WTC11 (cell line): ENCODE data around the gene CCDC170. TPM values are rescaled to one million over a fixed set of nuclear protein-coding genes. Genes with fewer than 3 reads are reported as not detected.

ENCODE experiments used
- ATAC-seq: fragments of 200-7000 bp; cut with Tn5 transposase; 2 replicates; pipeline ENCODE4 v1.10.0; 2021; ENCODE audit warnings: mild to moderate bottlenecking, moderate library complexity
- CTCF ChIA-PET: fragments of 300-600 bp; sonication (Branson Sonifier 250); formaldehyde crosslinking; loops from one replicate; lab custom pipeline; 2021; ENCODE audit warnings: antibody characterized with exemption; lab: Charles Lee
- POLR2A ChIA-PET: fragments of 350-600 bp; sonication (Branson Sonifier 250); formaldehyde crosslinking; loops from one replicate; lab custom pipeline; 2021; ENCODE audit warnings: antibody characterized with exemption; lab: Charles Lee
- DNase-seq: peaks from one replicate; pipeline ENCODE4 v3.0.0; 2021; ENCODE audit warnings: low spot score
- H3K27ac Mint-ChIP-seq: 2 replicates; pipeline ENCODE4 v1.8.0; 2021; ENCODE audit warnings: mixed read lengths
- H3K27me3 Mint-ChIP-seq: 2 replicates; pipeline ENCODE4 v1.8.0; 2021; ENCODE audit warnings: low read depth, mild to moderate bottlenecking, moderate library complexity, mixed read lengths
- H3K36me3 Mint-ChIP-seq: 2 replicates; pipeline ENCODE4 v1.8.0; 2021; ENCODE audit warnings: mixed read lengths
- H3K4me1 Mint-ChIP-seq: 2 replicates; pipeline ENCODE4 v1.8.0; 2022; ENCODE audit warnings: mixed read lengths
- H3K4me3 Mint-ChIP-seq: 2 replicates; pipeline ENCODE4 v1.8.0; 2021; ENCODE audit warnings: mild to moderate bottlenecking, moderate library complexity, mixed read lengths
- H3K9me3 Mint-ChIP-seq: 2 replicates; pipeline ENCODE4 v1.8.0; 2021; ENCODE audit warnings: mixed read lengths
- ETV6 ChIP-seq: sonication (generic); formaldehyde crosslinking; IDR thresholded peaks from 2 replicates; pipeline ENCODE4 v1.8.1; 2022; ENCODE audit warnings: mild to moderate bottlenecking, missing genetic modification reagents
- FOXP4 ChIP-seq: sonication (generic); formaldehyde crosslinking; IDR thresholded peaks from 2 replicates; pipeline ENCODE4 v1.8.0; 2022; ENCODE audit warnings: mild to moderate bottlenecking, missing genetic modification reagents
- GABPB1 ChIP-seq: sonication (generic); formaldehyde crosslinking; IDR thresholded peaks from 2 replicates; pipeline ENCODE4 v1.8.1; 2023; ENCODE audit warnings: mild to moderate bottlenecking, missing genetic modification reagents
- HMGXB4 ChIP-seq: sonication (generic); formaldehyde crosslinking; IDR thresholded peaks from 2 replicates; pipeline ENCODE4 v1.8.1; 2023; ENCODE audit warnings: mild to moderate bottlenecking, moderate library complexity, missing genetic modification reagents
- NFATC4 ChIP-seq: fragments of 250-450 bp; sonication (Bioruptor Pico); IDR thresholded peaks from 2 replicates; pipeline ENCODE4 v1.9.0; 2021; ENCODE audit warnings: mild to moderate bottlenecking
- PREB ChIP-seq: sonication (generic); formaldehyde crosslinking; IDR thresholded peaks from 2 replicates; pipeline ENCODE4 v1.8.1; 2022; ENCODE audit warnings: mild to moderate bottlenecking, missing genetic modification reagents, moderate library complexity, borderline replicate concordance
- PRRX2 ChIP-seq: fragments of 250-450 bp; sonication (Bioruptor Pico); IDR thresholded peaks from 2 replicates; pipeline ENCODE4 v1.8.0; 2021; ENCODE audit warnings: mild to moderate bottlenecking
- RELA ChIP-seq: sonication (generic); formaldehyde crosslinking; IDR thresholded peaks from 2 replicates; pipeline ENCODE4 v1.8.1; 2022; ENCODE audit warnings: missing genetic modification reagents, mild to moderate bottlenecking, borderline replicate concordance
- SMAD3 ChIP-seq: sonication (generic); formaldehyde crosslinking; IDR thresholded peaks from 2 replicates; pipeline ENCODE4 v1.8.0; 2022; ENCODE audit warnings: missing genetic modification reagents, mild to moderate bottlenecking, borderline replicate concordance
- TCF7 ChIP-seq: sonication (generic); formaldehyde crosslinking; IDR thresholded peaks from 2 replicates; pipeline ENCODE4 v1.8.0; 2022; ENCODE audit warnings: mild to moderate bottlenecking, low read depth, missing genetic modification reagents, moderate library complexity
- TEAD1 ChIP-seq: sonication (generic); formaldehyde crosslinking; IDR thresholded peaks from 2 replicates; pipeline ENCODE4 v1.8.0; 2022; ENCODE audit warnings: mild to moderate bottlenecking, missing genetic modification reagents
- TP53 ChIP-seq: sonication (generic); formaldehyde crosslinking; IDR thresholded peaks from 2 replicates; pipeline ENCODE4 v1.8.1; 2023; ENCODE audit warnings: mild to moderate bottlenecking, missing genetic modification reagents
- ZBTB21 ChIP-seq: sonication (generic); formaldehyde crosslinking; IDR thresholded peaks from 2 replicates; pipeline ENCODE4 v1.8.1; 2023; ENCODE audit warnings: mild to moderate bottlenecking, missing genetic modification reagents, borderline replicate concordance
- ZMAT4 ChIP-seq: fragments of 250-450 bp; sonication (Bioruptor Pico); IDR thresholded peaks from 2 replicates; pipeline ENCODE4 v1.9.0; 2021; ENCODE audit warnings: mild to moderate bottlenecking
- ZNF263 ChIP-seq: sonication (generic); formaldehyde crosslinking; IDR thresholded peaks from 2 replicates; pipeline ENCODE4 v1.8.1; 2022; ENCODE audit warnings: low read depth, mild to moderate bottlenecking, moderate library complexity, missing genetic modification reagents
- ZNF317 ChIP-seq: sonication (generic); formaldehyde crosslinking; IDR thresholded peaks from 2 replicates; pipeline ENCODE4 v1.8.1; 2023; ENCODE audit warnings: low read depth, mild to moderate bottlenecking, moderate library complexity, missing genetic modification reagents, borderline replicate concordance
- ZNF423 ChIP-seq: fragments of 250-450 bp; sonication (Bioruptor Pico); IDR thresholded peaks from 2 replicates; pipeline ENCODE4 v2.1.2; 2022; ENCODE audit warnings: mild to moderate bottlenecking, moderate library complexity
- ZNF671 ChIP-seq: fragments of 250-450 bp; sonication (Bioruptor Pico); IDR thresholded peaks from 2 replicates; pipeline ENCODE4 v1.8.0; 2021; ENCODE audit warnings: mild to moderate bottlenecking
- total RNA-seq: library from RNA; stranded (reverse); gene quantifications from 3 replicates; pipeline ENCODE4 v1.2.3, GENCODE V29; 2021
- TF ChIP-seq, protein P1 (sequence below): fragments of 250-450 bp; sonication (Bioruptor Pico); IDR thresholded peaks from 2 replicates; pipeline ENCODE4 v1.8.0; 2021; ENCODE audit warnings: mild to moderate bottlenecking
- TF ChIP-seq, protein P2 (sequence below): fragments of 250-450 bp; sonication (Bioruptor Pico); conservative IDR thresholded peaks from 2 replicates; pipeline ENCODE4 v1.9.0; 2021; ENCODE audit warnings: mild to moderate bottlenecking
- TF ChIP-seq, protein P3 (sequence below): sonication (generic); formaldehyde crosslinking; IDR thresholded peaks from 2 replicates; pipeline ENCODE4 v1.8.1; 2022; ENCODE audit warnings: mild to moderate bottlenecking, moderate library complexity, missing genetic modification reagents

Gene CCDC170
- total RNA-seq, 1 experiment from 2014 or later = 0.26 TPM

DNA sequence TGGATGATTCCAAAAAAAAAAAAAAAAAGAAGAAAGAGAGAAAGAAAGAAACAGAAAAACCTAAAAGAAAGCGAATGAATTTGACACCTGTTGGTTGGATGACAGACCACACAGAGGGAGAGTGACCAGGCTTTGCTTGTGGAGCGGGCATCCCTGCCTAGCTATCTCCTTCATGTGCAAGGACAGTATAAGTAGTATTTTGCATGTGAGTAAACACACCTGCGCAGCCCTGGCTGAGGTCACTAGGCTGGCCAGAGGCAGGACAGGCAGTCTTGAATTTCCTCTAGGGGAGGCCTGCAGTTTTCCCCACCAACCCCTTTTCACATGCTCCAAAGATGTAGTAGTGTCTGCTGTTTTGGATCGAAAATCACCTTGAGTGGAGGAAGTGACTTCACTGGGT is 126.4 kb downstream of the CCDC170 start:
- H3K27ac Mint-ChIP-seq = peak overlapping the region; percentile 63; the same call in 1 of the 2 replicates
- peak; percentile 58 for ATAC-seq
- peaks cover 36% of the 10 kb centered on the region for H3K4me1 Mint-ChIP-seq
- H3K9me3 Mint-ChIP-seq = peaks cover 4% of the 10 kb centered on the region; the same call in 1 of the 2 replicates
- H3K36me3 Mint-ChIP-seq = peaks cover 4% of the 10 kb centered on the region; the same call in 1 of the 2 replicates
- ChIA-PET POLR2A (no interaction called here), CTCF (interaction anchor here (0.6 to 1.3 kb wide), 2 partner anchors 28 to 325 kb away, joined by 3 to 4 read pairs; no protein-coding TSS in a partner anchor)
- DNase-seq = peak; percentile 33
- H3K27me3 Mint-ChIP-seq = no peaks in the 10 kb centered on the region
- TF ChIP-seq RELA = no peak
- TF ChIP-seq PREB (CRISPR knock-in tag) = no peak
- TF ChIP-seq ZNF671 = no peak
- TF ChIP-seq TEAD1 (CRISPR knock-in tag) = no peak
- TF ChIP-seq TCF7 (CRISPR knock-in tag) = no peak
- no peak overlapping the region for H3K4me3 Mint-ChIP-seq

DNA sequence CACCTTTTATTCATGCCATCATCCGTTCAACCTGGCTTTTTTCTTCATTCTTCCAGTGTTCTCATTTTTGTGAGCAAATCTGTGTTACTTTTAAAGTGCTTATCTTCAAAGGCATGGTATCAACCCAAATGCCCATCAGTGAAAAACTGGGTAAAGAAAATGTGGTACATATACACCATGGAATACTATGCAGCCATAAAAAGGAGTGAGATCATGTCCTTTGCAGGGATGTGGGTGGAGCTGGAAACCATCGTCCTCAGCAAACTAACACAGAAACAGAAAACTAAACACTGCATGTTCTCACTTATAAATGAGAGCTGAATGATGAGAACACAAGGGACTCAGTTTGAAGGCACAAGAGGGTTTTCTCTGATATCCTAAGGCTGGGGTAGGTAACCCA is 130.3 kb downstream of the CCDC170 start:
- no peaks in the 10 kb centered on the region for H3K27me3 Mint-ChIP-seq
- H3K4me3 Mint-ChIP-seq = no peak overlapping the region
- no peaks in the 10 kb centered on the region for H3K9me3 Mint-ChIP-seq
- no peak for ATAC-seq
- H3K4me1 Mint-ChIP-seq = peaks cover 28% of the 10 kb centered on the region
- ChIA-PET POLR2A (no interaction called here), CTCF (no interaction called here)
- TF ChIP-seq ZMAT4 (CRISPR knock-in tag) (no peak), ZBTB21 (CRISPR knock-in tag) (no peak), TCF7 (CRISPR knock-in tag) (no peak), PRRX2 (no peak), SMAD3 (CRISPR knock-in tag) (no peak), PREB (CRISPR knock-in tag) (no peak), ETV6 (CRISPR knock-in tag) (no peak), NFATC4 (CRISPR knock-in tag) (no peak)
- no peaks in the 10 kb centered on the region for H3K36me3 Mint-ChIP-seq
- DNase-seq = no peak
- no peak overlapping the region for H3K27ac Mint-ChIP-seq

DNA sequence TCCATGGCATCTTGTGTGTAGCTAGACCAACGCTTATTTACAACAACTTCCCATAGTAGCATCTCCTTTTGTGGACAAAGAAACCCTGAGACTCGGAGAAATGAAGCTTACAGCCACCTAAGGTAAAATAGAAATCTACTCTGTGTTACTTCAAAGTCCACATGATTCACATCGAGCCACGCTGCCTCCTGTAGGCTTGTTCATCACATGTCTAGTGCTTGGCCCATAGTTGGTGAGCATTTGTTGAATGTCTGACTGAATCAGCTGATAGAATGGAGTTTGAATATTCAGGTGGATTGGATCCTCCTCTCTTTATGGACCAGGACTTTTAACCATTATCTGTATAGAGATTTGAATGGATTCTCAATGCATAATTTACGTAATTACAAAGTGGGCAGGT is 130.7 kb downstream of the CCDC170 start:
- ChIA-PET CTCF (interaction anchor here (1.8 kb wide), 1 partner anchor 24 kb away, joined by 8 read pairs; no protein-coding TSS in a partner anchor), POLR2A (no interaction called here)
- Mint-ChIP-seq H3K27me3 (no peaks in the 10 kb centered on the region), H3K36me3 (no peaks in the 10 kb centered on the region), H3K4me1 (peaks cover 27% of the 10 kb centered on the region), H3K9me3 (no peaks in the 10 kb centered on the region), H3K27ac (no peak overlapping the region), H3K4me3 (no peak overlapping the region)
- ATAC-seq (no peak), DNase-seq (no peak)
- TF ChIP-seq HMGXB4 (no peak), ZNF317 (CRISPR knock-in tag) (no peak), ZNF423 (CRISPR knock-in tag) (no peak), GABPB1 (CRISPR knock-in tag) (no peak), SMAD3 (CRISPR knock-in tag) (no peak), ZNF263 (CRISPR knock-in tag) (no peak), FOXP4 (no peak), TP53 (CRISPR knock-in tag) (no peak)
- TF ChIP-seq, protein P1, sequence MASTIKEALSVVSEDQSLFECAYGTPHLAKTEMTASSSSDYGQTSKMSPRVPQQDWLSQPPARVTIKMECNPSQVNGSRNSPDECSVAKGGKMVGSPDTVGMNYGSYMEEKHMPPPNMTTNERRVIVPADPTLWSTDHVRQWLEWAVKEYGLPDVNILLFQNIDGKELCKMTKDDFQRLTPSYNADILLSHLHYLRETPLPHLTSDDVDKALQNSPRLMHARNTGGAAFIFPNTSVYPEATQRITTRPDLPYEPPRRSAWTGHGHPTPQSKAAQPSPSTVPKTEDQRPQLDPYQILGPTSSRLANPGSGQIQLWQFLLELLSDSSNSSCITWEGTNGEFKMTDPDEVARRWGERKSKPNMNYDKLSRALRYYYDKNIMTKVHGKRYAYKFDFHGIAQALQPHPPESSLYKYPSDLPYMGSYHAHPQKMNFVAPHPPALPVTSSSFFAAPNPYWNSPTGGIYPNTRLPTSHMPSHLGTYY = no peak
- TF ChIP-seq, protein P2, sequence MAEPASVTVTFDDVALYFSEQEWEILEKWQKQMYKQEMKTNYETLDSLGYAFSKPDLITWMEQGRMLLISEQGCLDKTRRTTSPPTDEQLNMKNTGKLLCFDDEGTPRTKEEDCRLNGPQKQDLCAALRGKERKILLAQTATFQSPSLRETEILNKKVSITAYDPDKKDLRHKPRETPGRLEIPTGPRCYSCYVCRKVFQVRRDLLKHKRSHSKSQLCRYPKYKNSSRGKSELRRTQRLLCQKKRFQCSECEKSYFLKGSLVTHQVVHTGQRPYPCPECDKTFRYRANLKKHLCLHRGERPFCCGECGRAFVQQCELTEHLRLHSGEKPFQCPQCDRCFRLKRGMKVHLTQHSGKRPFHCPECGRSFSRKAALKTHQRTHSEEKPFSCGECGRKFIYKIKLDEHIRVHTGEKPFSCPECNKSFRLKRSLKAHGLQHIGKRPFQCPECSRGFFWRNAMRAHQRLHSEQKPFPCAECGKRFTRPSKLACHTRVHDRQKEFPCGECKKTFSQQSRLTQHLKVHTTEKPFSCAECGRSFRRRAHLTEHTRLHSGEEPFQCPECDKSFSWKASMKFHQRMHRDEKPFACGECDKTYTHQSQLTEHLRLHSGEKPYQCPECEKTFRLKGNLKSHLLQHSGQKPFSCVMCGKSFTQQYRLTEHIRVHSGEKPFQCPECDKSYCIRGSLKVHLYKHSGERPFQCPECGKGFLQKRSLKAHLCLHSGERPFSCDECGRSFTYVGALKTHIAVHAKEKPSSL (CRISPR knock-in tag) = no peak
- TF ChIP-seq, protein P3, sequence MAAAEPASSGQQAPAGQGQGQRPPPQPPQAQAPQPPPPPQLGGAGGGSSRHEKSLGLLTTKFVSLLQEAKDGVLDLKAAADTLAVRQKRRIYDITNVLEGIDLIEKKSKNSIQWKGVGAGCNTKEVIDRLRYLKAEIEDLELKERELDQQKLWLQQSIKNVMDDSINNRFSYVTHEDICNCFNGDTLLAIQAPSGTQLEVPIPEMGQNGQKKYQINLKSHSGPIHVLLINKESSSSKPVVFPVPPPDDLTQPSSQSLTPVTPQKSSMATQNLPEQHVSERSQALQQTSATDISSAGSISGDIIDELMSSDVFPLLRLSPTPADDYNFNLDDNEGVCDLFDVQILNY = no peak
